CD14-positive monocyte (primary cell): ENCODE measurements around the gene PLXNC1. TPM values are rescaled to one million over a fixed set of nuclear protein-coding genes. Genes with fewer than 3 reads are reported as not detected.
A peak's percentile ranks its signal among the peaks of the same experiment; 100 is the strongest.

Experiments
- DNase-seq, 3 donors: peaks; one replicate each; pipeline ENCODE4 v3.0.0-alpha.2; 2011 to 2022
- H2AFZ ChIP-seq: 2 replicates; pipeline ENCODE4 v1.6.0; 2012; ENCODE audit warnings: mild to moderate bottlenecking, low read depth, low read length, inconsistent platforms; ENCODE audit not compliant: insufficient read depth, poor library complexity, severe bottlenecking
- H3K27ac ChIP-seq, 2 donors: 1 replicate in 1 of 2; 2 replicates in 1 of 2; pipeline ENCODE4 v1.5.1; 2012 to 2013; ENCODE audit warnings: low read length in 2 of 2, control low read depth in 1 of 2, inconsistent platforms in 1 of 2, low read depth in 1 of 2, mild to moderate bottlenecking in 1 of 2
- H3K27me3 ChIP-seq, 2 donors: one replicate each; pipeline versions ENCODE4 v1.6.0 to v1.6.1; 2011 to 2013; ENCODE audit warnings: low read length in 2 of 2; ENCODE audit not compliant: control insufficient read depth in 2 of 2, insufficient read depth in 2 of 2
- H3K36me3 ChIP-seq, 2 donors: replicated peaks in 1 of 2; 1 replicate in 1 of 2; 2 replicates in 1 of 2; pipeline versions ENCODE4 v1.5.1 to v1.6.1; 2012 to 2013; ENCODE audit warnings: low read length in 2 of 2, control low read depth in 1 of 2, inconsistent platforms in 1 of 2, mild to moderate bottlenecking in 1 of 2; ENCODE audit not compliant: insufficient read depth in 2 of 2, control insufficient read depth in 1 of 2
- H3K4me1 ChIP-seq, 2 donors: 1 replicate in 1 of 2; 2 replicates in 1 of 2; pipeline versions ENCODE4 v1.5.1 to v1.6.1; 2012 to 2013; ENCODE audit warnings: low read length in 2 of 2, control low read depth in 1 of 2, inconsistent platforms in 1 of 2, mild to moderate bottlenecking in 1 of 2, moderate library complexity in 1 of 2; ENCODE audit not compliant: insufficient read depth in 2 of 2, control insufficient read depth in 1 of 2
- H3K4me2 ChIP-seq: replicated peaks from 2 replicates; pipeline ENCODE3; 2012; ENCODE audit warnings: low read length, moderate library complexity, mild to moderate bottlenecking; ENCODE audit not compliant: poor library complexity, severe bottlenecking; ENCODE audit errors: extremely low read depth
- H3K4me3 ChIP-seq, 3 experiments: fragments of 200-600 bp in 1 of 3; sonication (generic) in 1 of 3; replicated peaks in 1 of 3; 1 replicate in 2 of 3; 2 replicates in 1 of 3; pipeline ENCODE4 v1.5.1; 2011 to 2013; ENCODE audit warnings: low read length in 3 of 3, mild to moderate bottlenecking in 3 of 3, control low read depth in 2 of 3, low read depth in 2 of 3, inconsistent platforms in 1 of 3, moderate library complexity in 1 of 3
- H3K79me2 ChIP-seq: 2 replicates; pipeline ENCODE4 v1.6.0; 2012; ENCODE audit warnings: mild to moderate bottlenecking, control low read depth, inconsistent platforms, low read length, moderate library complexity; ENCODE audit not compliant: insufficient read depth
- H3K9ac ChIP-seq: 2 replicates; pipeline ENCODE4 v1.6.0; 2017; ENCODE audit warnings: low read length, mild to moderate bottlenecking; ENCODE audit not compliant: insufficient read depth, poor library complexity, severe bottlenecking
- H3K9me3 ChIP-seq, 2 donors: replicated peaks in 1 of 2; 1 replicate in 1 of 2; 2 replicates in 1 of 2; pipeline versions ENCODE4 v1.5.1 to v1.6.1; 2012 to 2013; ENCODE audit warnings: low read length in 2 of 2, control low read depth in 1 of 2; ENCODE audit not compliant: control insufficient read depth in 1 of 2, insufficient read depth in 1 of 2
- H4K20me1 ChIP-seq: 2 replicates; pipeline ENCODE4 v1.6.0; 2012; ENCODE audit warnings: mild to moderate bottlenecking, low read length, control low read depth, moderate library complexity; ENCODE audit not compliant: insufficient read depth
- H3K27ac Mint-ChIP-seq, 7 donors: one replicate each; pipeline ENCODE4 v1.8.0; 2020; ENCODE audit warnings: mild to moderate bottlenecking in 7 of 7, mixed read lengths in 7 of 7, moderate library complexity in 6 of 7, inconsistent platforms in 2 of 7
- H3K27me3 Mint-ChIP-seq, 3 donors: one replicate each; pipeline ENCODE4 v1.8.0; 2021 to 2022; ENCODE audit warnings: low read depth in 3 of 3, mild to moderate bottlenecking in 3 of 3, mixed read lengths in 3 of 3, moderate library complexity in 3 of 3, inconsistent platforms in 1 of 3
- H3K36me3 Mint-ChIP-seq, 2 donors: one replicate each; pipeline ENCODE4 v1.8.0; 2020; ENCODE audit warnings: mixed read lengths in 2 of 2, inconsistent platforms in 1 of 2, mild to moderate bottlenecking in 1 of 2
- H3K4me1 Mint-ChIP-seq: one replicate; pipeline ENCODE4 v1.8.0; 2020; ENCODE audit warnings: mild to moderate bottlenecking, mixed read lengths
- H3K4me3 Mint-ChIP-seq, 2 donors: one replicate each; pipeline ENCODE4 v1.8.0; 2020; ENCODE audit warnings: mild to moderate bottlenecking in 2 of 2, mixed read lengths in 2 of 2, moderate library complexity in 1 of 2
- H3K9me3 Mint-ChIP-seq, 7 donors: one replicate each; pipeline ENCODE4 v1.8.0; 2020 to 2022; ENCODE audit warnings: mixed read lengths in 7 of 7, mild to moderate bottlenecking in 6 of 7, moderate library complexity in 6 of 7, inconsistent platforms in 2 of 7
- CTCF ChIP-seq: fragments of 200-600 bp; IDR thresholded peaks from one replicate; pipeline ENCODE4 v1.8.0; 2022; ENCODE audit warnings: antibody characterized with exemption, mild to moderate bottlenecking
- WGBS: methylation state at CpG from one replicate; pipeline ENCODE4 v1.1.5; 2013; ENCODE audit warnings: missing lambda C conversion rate; ENCODE audit not compliant: insufficient coverage; 5-methylcytosine and 5-hydroxymethylcytosine counted together
- intact Hi-C, 2 donors: fragments of 100-400 bp; cut with micrococcal nuclease; formaldehyde crosslinking; loops; one replicate each; pipeline versions ENCODE4 v1.15.0 to v1.15.1; 2023
- polyA plus RNA-seq, 3 donors: library from polyadenylated mRNA; depleted of rRNA in 1 of 3; unstranded in 2 of 3; stranded (reverse) in 1 of 3; fragments of 300-500 nt in 2 of 3; fragments of >200 nt in 1 of 3; fragmentation: Illumina TruSeq in 2 of 3; gene quantifications; 1 replicate in 2 of 3; 2 replicates in 1 of 3; pipeline ENCODE4 v1.2.3, GENCODE V29; 2012 to 2021

PLXNC1 gene
- polyA plus RNA-seq, 3 donors = 14.3 to 35.2 (median 15.4) TPM

GRCh38 chr12:94297096-94297699, 148.8 kb downstream of the PLXNC1 start:
- Mint-ChIP-seq H3K27ac (peak overlapping the region in 2 of 7 donors; percentile 20 to 69), H3K4me1 (no peaks in the 10 kb centered on the region)
- H3K4me2 ChIP-seq = no peak overlapping the region

GRCh38 chr12:94297876-94298505, 149.6 kb downstream of the PLXNC1 start:
- H3K36me3 Mint-ChIP-seq = peaks cover 88 to 95% of the 10 kb centered on the region in 2 donors
- no peak overlapping the region for H3K9ac ChIP-seq
- H2AFZ ChIP-seq = no peak overlapping the region
- no peaks in the 10 kb centered on the region for H3K4me1 ChIP-seq
- H3K27me3 Mint-ChIP-seq = no peaks in the 10 kb centered on the region
- H3K9me3 Mint-ChIP-seq = no peaks in the 10 kb centered on the region
- no peak for DNase-seq
- H3K4me3 Mint-ChIP-seq = no peak overlapping the region
- H3K79me2 ChIP-seq = no peaks in the 10 kb centered on the region
- no peaks in the 10 kb centered on the region for H4K20me1 ChIP-seq
- peaks cover 87 to 100% of the 10 kb centered on the region in 2 donors for H3K36me3 ChIP-seq
- no peak overlapping the region for H3K27ac ChIP-seq
- no CpG with 5 or more reads among the region's 2 CpGs for WGBS
- intact Hi-C loops = no loop called here
- H3K27ac Mint-ChIP-seq = peak overlapping the region in 1 of 7 donors; percentile 24
- H3K9me3 ChIP-seq = no peaks in the 10 kb centered on the region
- H3K4me2 ChIP-seq = no peak overlapping the region
- no peak for TF ChIP-seq CTCF
- no peak overlapping the region for H3K4me3 ChIP-seq
- H3K27me3 ChIP-seq = no peaks in the 10 kb centered on the region
- H3K4me1 Mint-ChIP-seq = no peaks in the 10 kb centered on the region

More at GRCh38 chr12:94297096-94297699, 148.8 kb downstream of the PLXNC1 start:
- WGBS = 93% methylated on average over 5 of the region's 6 CpGs
- Histone ChIP-seq H3K4me3 (no peak overlapping the region), H3K36me3 (peaks cover 80 to 100% of the 10 kb centered on the region in 2 donors), H3K4me1 (no peaks in the 10 kb centered on the region), H2AFZ (no peak overlapping the region), H3K27ac (peak overlapping the region in 1 of 2 donors; percentile 5), H3K27me3 (no peaks in the 10 kb centered on the region), H4K20me1 (no peaks in the 10 kb centered on the region), H3K9me3 (no peaks in the 10 kb centered on the region), H3K79me2 (no peaks in the 10 kb centered on the region), H3K9ac (no peak overlapping the region)
- TF ChIP-seq CTCF = no peak
- DNase-seq = no peak
- peaks cover 83 to 90% of the 10 kb centered on the region in 2 donors for H3K36me3 Mint-ChIP-seq
- intact Hi-C loops = no loop called here
- no peaks in the 10 kb centered on the region for H3K27me3 Mint-ChIP-seq
- H3K9me3 Mint-ChIP-seq = no peaks in the 10 kb centered on the region
- no peak overlapping the region for H3K4me3 Mint-ChIP-seq
